Naive thymus-derived CD8-positive, alpha-beta T cell (primary cell): ENCODE measurements around the gene SMCO1. TPM values are rescaled to one million over a fixed set of nuclear protein-coding genes. Genes with fewer than 3 reads are reported as not detected.
"Not testable (repeated sequence)": the region's sequence is repeated elsewhere in the genome, so short reads cannot be mapped to it uniquely, and the experiment has no call there.

Experiments used
- ATAC-seq, 2 donors: fragments of 150-1000 bp; cut with Tn5 transposase in 1 of 2; sonication (Bioruptor Pico), chemical (Tn5 transposase) in 1 of 2; 1 replicate in 1 of 2; 2 replicates in 1 of 2; pipeline ENCODE4 v1.10.0; 2021; ENCODE audit warnings: mild to moderate bottlenecking in 2 of 2, moderate library complexity in 2 of 2
- POLR2A ChIA-PET: fragments of 350-600 bp; sonication (Branson Sonifier 250); formaldehyde crosslinking; loops from one replicate; lab custom pipeline; 2021; ENCODE audit warnings: antibody characterized with exemption; lab: Charles Lee
- DNase-seq, 10 donors: peaks; one replicate each; pipeline versions ENCODE4 v3.0.0 to v3.0.0-alpha.2; 2020 to 2022
- H3K27ac Mint-ChIP-seq, 10 donors: one replicate each; pipeline ENCODE4 v1.8.0; 2020 to 2022; ENCODE audit warnings: mild to moderate bottlenecking in 10 of 10, mixed read lengths in 10 of 10, moderate library complexity in 4 of 10, inconsistent platforms in 1 of 10
- H3K27me3 Mint-ChIP-seq, 5 donors: one replicate each; pipeline ENCODE4 v1.8.0; 2021 to 2022; ENCODE audit warnings: mixed read lengths in 5 of 5
- H3K36me3 Mint-ChIP-seq, 3 donors: one replicate each; pipeline ENCODE4 v1.8.0; 2020 to 2022; ENCODE audit warnings: mixed read lengths in 3 of 3, mild to moderate bottlenecking in 2 of 3, inconsistent platforms in 1 of 3
- H3K4me1 Mint-ChIP-seq, 4 donors: one replicate each; pipeline ENCODE4 v1.8.0; 2021 to 2022; ENCODE audit warnings: mixed read lengths in 4 of 4
- H3K4me3 Mint-ChIP-seq, 10 donors: one replicate each; pipeline ENCODE4 v1.8.0; 2020 to 2022; ENCODE audit warnings: mild to moderate bottlenecking in 10 of 10, mixed read lengths in 10 of 10, moderate library complexity in 6 of 10, inconsistent platforms in 1 of 10
- H3K9me3 Mint-ChIP-seq, 9 donors: one replicate each; pipeline ENCODE4 v1.8.0; 2020 to 2022; ENCODE audit warnings: mixed read lengths in 9 of 9, mild to moderate bottlenecking in 3 of 9, inconsistent platforms in 1 of 9, moderate library complexity in 1 of 9
- polyA plus RNA-seq, 3 donors: library from polyadenylated mRNA; unstranded; fragments of 300-500 nt; fragmentation: Illumina TruSeq; gene quantifications; one replicate each; pipeline ENCODE4 v1.2.3, GENCODE V29; 2021
- total RNA-seq, 8 experiments: library from RNA in 2 of 8; stranded (reverse) in 2 of 8; gene quantifications; one replicate each; pipeline ENCODE4 v1.2.3 and lab custom pipeline; 2021 to 2026

The SMCO1 gene
- total and polyA plus RNA-seq, 5 experiments from 2014 or later, result not detected

DNA sequence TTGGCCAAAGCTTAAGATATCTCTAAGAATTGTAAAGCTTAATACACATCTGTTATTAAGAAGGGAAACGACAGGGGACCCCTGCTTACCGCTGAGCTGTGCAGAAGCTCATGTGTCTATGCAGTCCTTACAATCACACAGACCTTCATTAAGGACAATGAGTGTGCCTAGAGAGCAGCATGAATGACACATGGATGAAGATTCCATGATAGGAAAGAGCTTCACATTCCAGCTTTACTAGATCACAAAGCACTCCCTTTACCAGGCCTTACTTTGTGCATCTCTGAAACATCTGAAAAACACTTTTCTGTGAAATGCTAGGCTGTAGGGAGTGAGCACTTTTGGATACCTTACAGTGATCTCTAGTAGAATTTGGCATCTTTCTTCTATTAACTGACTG lies 43.6 kb downstream of the SMCO1 start:
- POLR2A ChIA-PET, result interaction anchor here (0.9 kb wide), 2 partner anchors 16 to 153 kb away, joined by 3 to 4 read pairs; partner anchors contain the start of gene DYNLT2B

DNA sequence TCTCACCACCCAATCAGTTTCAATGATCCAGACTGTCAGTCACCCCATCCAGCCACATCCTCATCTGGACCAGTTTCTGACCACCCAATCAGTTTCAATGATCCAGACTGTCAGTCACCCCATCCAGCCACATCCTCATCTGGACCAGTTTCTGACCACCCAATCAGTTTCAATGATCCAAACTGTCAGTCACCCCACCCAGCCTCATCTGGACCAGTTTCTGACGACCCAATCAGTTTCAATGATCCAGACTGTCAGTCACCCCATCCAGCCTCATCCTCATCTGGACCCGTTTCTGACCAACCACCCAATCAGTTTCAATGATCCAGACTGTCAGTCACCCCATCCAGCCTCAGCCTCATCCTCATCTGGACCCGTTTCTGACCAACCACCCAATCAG lies 45.0 kb downstream of the SMCO1 start:
- H3K27me3 Mint-ChIP-seq, H3K4me1 Mint-ChIP-seq, DNase-seq, POLR2A ChIA-PET, ATAC-seq, H3K4me3 Mint-ChIP-seq, H3K9me3 Mint-ChIP-seq: not testable (repeated sequence)
- Mint-ChIP-seq H3K36me3 (peaks cover 7 to 74% (median 24%) of the 10 kb centered on the region in 3 donors), H3K27ac (peak overlapping the region in 1 of 10 donors; percentile 69)

More for the DNA sequence above, 43.6 kb downstream of the SMCO1 start:
- ATAC-seq (no peak), DNase-seq (no peak)
- Mint-ChIP-seq H3K4me1 (peaks cover 0 to 8% (median 7%) of the 10 kb centered on the region in 4 donors), H3K27me3 (no peaks in the 10 kb centered on the region), H3K36me3 (peaks cover 7 to 87% (median 20%) of the 10 kb centered on the region in 3 donors), H3K27ac (no peak overlapping the region), H3K4me3 (no peak overlapping the region), H3K9me3 (no peaks in the 10 kb centered on the region)

DNA sequence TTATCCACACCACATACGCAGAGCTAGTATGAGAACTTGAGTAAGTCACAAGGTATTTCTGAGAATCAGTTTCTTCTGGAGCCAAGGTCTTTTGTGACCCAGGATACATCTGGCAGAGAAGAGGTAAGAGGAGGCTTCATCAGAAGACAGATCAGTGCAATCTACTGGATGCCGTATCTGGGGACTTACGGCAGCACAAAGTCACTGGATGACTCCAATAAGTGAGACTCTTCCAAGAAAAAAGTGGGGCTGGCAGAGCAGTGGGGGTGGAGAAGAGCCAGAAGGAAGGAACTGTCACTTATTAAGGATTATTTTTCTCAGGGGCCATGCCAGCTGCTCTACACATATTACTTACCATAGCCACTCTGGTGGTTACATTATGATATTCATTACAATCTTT lies 51.3 kb downstream of the SMCO1 start:
- Mint-ChIP-seq H3K27me3 (no peaks in the 10 kb centered on the region), H3K9me3 (peaks cover 0 to 20% (median 2%) of the 10 kb centered on the region in 9 donors), H3K4me1 (peaks cover 0 to 6% (median 0%) of the 10 kb centered on the region in 4 donors), H3K36me3 (peaks cover 0 to 17% (median 12%) of the 10 kb centered on the region in 3 donors), H3K4me3 (no peak overlapping the region), H3K27ac (peak overlapping the region in 2 of 10 donors; percentile 11 to 72)
- DNase-seq (no peak), ATAC-seq (no peak)
- POLR2A ChIA-PET, result no interaction called here

DNA sequence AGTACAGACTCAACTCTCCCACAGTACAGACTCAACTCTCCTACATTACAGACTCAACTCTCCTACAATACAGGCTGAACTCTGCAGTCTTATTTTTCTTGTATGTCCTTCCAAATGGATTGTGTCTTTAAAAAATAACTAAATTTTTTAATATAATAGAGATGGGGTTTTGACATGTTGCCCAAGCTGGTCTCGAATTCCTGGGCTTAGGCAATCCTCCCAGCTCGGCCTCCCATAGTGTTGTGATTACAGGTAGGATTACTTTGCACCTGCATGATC lies 51.7 kb downstream of the SMCO1 start:
- DNase-seq (no peak), ATAC-seq (no peak)
- POLR2A ChIA-PET, result no interaction called here
- peaks cover 0 to 15% (median 12%) of the 10 kb centered on the region in 3 donors for H3K36me3 Mint-ChIP-seq
- no peaks in the 10 kb centered on the region for H3K27me3 Mint-ChIP-seq
- H3K9me3 Mint-ChIP-seq, result peaks cover 0 to 20% (median 2%) of the 10 kb centered on the region in 9 donors
- H3K4me3 Mint-ChIP-seq, result no peak overlapping the region
- H3K4me1 Mint-ChIP-seq, result peaks cover 0 to 6% (median 0%) of the 10 kb centered on the region in 4 donors
- H3K27ac Mint-ChIP-seq, result peak overlapping the region in 1 of 10 donors; percentile 11

GRCh38 chr3:196462680-196463477 lies 52.3 kb downstream of the SMCO1 start:
- H3K4me3 Mint-ChIP-seq, H3K27me3 Mint-ChIP-seq, H3K27ac Mint-ChIP-seq, ATAC-seq, H3K4me1 Mint-ChIP-seq, POLR2A ChIA-PET, DNase-seq: not testable (repeated sequence)
- peaks cover 0 to 12% (median 9%) of the 10 kb centered on the region in 3 donors for H3K36me3 Mint-ChIP-seq
- H3K9me3 Mint-ChIP-seq, result peaks cover 0 to 20% (median 2%) of the 10 kb centered on the region in 9 donors

- POLR2A ChIA-PET, result no interaction called here
Measured at GRCh38 chr3:196458063-196458462, 57.1 kb downstream of the SMCO1 start.

GRCh38 chr3:196457470-196457869 lies 57.7 kb downstream of the SMCO1 start:
- H3K36me3 Mint-ChIP-seq, H3K27me3 Mint-ChIP-seq: not testable (repeated sequence)
- Mint-ChIP-seq H3K27ac (peak overlapping the region; percentile 35 to 86 (median 64)), H3K4me3 (peak overlapping the region in 1 of 10 donors; percentile 30), H3K4me1 (peaks cover 0 to 15% (median 10%) of the 10 kb centered on the region in 4 donors), H3K9me3 (peaks cover 0 to 11% (median 0%) of the 10 kb centered on the region in 9 donors)
- POLR2A ChIA-PET, result interaction anchor here (0.7 to 1.5 kb wide), 2 partner anchors 25 to 1121 kb away, joined by 3 to 6 read pairs; partner anchors contain the start of gene UBXN7
- DNase-seq (peak in 5 of 10 donors; percentile 15 to 54 (median 40)), ATAC-seq (peak; percentile 80 to 93)

More at GRCh38 chr3:196458063-196458462, 57.1 kb downstream of the SMCO1 start:
- H3K4me3 Mint-ChIP-seq, result no peak overlapping the region
- peaks cover 0 to 17% (median 0%) of the 10 kb centered on the region in 9 donors for H3K9me3 Mint-ChIP-seq
- no peak for DNase-seq
- H3K27ac Mint-ChIP-seq, result peak overlapping the region; percentile 35 to 86 (median 64)
- peaks cover 0 to 15% (median 12%) of the 10 kb centered on the region in 4 donors for H3K4me1 Mint-ChIP-seq
- no peaks in the 10 kb centered on the region for H3K27me3 Mint-ChIP-seq
- no peak for ATAC-seq
- H3K36me3 Mint-ChIP-seq, result no peaks in the 10 kb centered on the region

Other genes with a start within 250 kb of the SMCO1 start
- gene PCYT1A, start 227.6 kb downstream of the SMCO1 start, total RNA-seq, result 10 to 100 TPM; 50.8 to 52.2 TPM
- 10 to 100 TPM in 2 of 3 donors, 1 to 10 TPM in 1; 7.6 to 12.6 (median 10.4) TPM for gene PCYT1A, start 227.6 kb downstream of the SMCO1 start, polyA plus RNA-seq
- gene DYNLT2B, start 197.1 kb downstream of the SMCO1 start, total RNA-seq, result 1 to 10 TPM; 4.2 to 5.4 TPM
- gene DYNLT2B, start 197.1 kb downstream of the SMCO1 start, polyA plus RNA-seq, result 10 to 100 TPM in 1 of 3 donors, 1 to 10 TPM in 2; 9.2 to 12.6 (median 10.0) TPM
- gene TM4SF19, start 177.0 kb downstream of the SMCO1 start, total RNA-seq, result under 1 TPM in 1 of 2 experiments, not detected in 1; 0.66 TPM
- gene TM4SF19, start 177.0 kb downstream of the SMCO1 start, polyA plus RNA-seq, result 1 to 10 TPM in 1 of 3 donors, under 1 TPM in 1, not detected in 1; 0.09 to 1.6 TPM
- gene UBXN7, start 82.9 kb downstream of the SMCO1 start, total RNA-seq, result 10 to 100 TPM; 77.0 to 88.4 TPM
- 10 to 100 TPM; 27.3 to 29.6 (median 28.5) TPM for gene UBXN7, start 82.9 kb downstream of the SMCO1 start, polyA plus RNA-seq
- gene RNF168, start 11.6 kb downstream of the SMCO1 start, total RNA-seq, result 10 to 100 TPM; 56.0 to 56.5 TPM
- 1 to 10 TPM; 7.7 to 9.2 (median 8.4) TPM for gene RNF168, start 11.6 kb downstream of the SMCO1 start, polyA plus RNA-seq
- 10 to 100 TPM; 19.4 to 23.0 TPM for gene WDR53, start 53.2 kb upstream of the SMCO1 start, total RNA-seq
- gene WDR53, start 53.2 kb upstream of the SMCO1 start, polyA plus RNA-seq, result 10 to 100 TPM; 11.8 to 17.4 (median 12.6) TPM
- 1 to 10 TPM; 4.3 to 4.7 TPM for gene FBXO45, start 53.3 kb upstream of the SMCO1 start, total RNA-seq
- 1 to 10 TPM; 1.7 to 2.9 (median 2.8) TPM for gene FBXO45, start 53.3 kb upstream of the SMCO1 start, polyA plus RNA-seq
- 1 to 10 TPM; 3.4 to 4.1 TPM for gene NRROS, start 124.3 kb upstream of the SMCO1 start, total RNA-seq
- under 1 TPM; 0.29 to 0.92 (median 0.87) TPM for gene NRROS, start 124.3 kb upstream of the SMCO1 start, polyA plus RNA-seq
- 1 to 10 TPM; 4.6 to 5.1 TPM for gene CEP19, start 196.9 kb upstream of the SMCO1 start, total RNA-seq
- 1 to 10 TPM; 4.4 to 6.9 (median 4.6) TPM for gene CEP19, start 196.9 kb upstream of the SMCO1 start, polyA plus RNA-seq
- gene PIGX, start 197.0 kb upstream of the SMCO1 start, total RNA-seq, result 10 to 100 TPM; 15.6 to 16.2 TPM
- gene PIGX, start 197.0 kb upstream of the SMCO1 start, polyA plus RNA-seq, result 10 to 100 TPM; 28.9 to 32.6 (median 32.1) TPM
- 10 to 100 TPM; 76.6 to 81.0 TPM for gene PAK2, start 224.5 kb upstream of the SMCO1 start, total RNA-seq
- 10 to 100 TPM; 28.4 to 30.3 (median 30.1) TPM for gene PAK2, start 224.5 kb upstream of the SMCO1 start, polyA plus RNA-seq